ENCODE data around the gene GPC1.
"Not testable (repeated sequence)": the region's sequence is repeated elsewhere in the genome, so short reads cannot be mapped to it uniquely, and the experiment has no call there.

GPC1 gene

GRCh38 chr2:240435457-240435947 is at the start of gene GPC1:
Gene GPC1, plus strand, starts transcription at chr2:240435663. Its CDS starts 256 bp downstream, at chr2:240435919.
- Histone ChIP-seq H3K27me3 (ENCODE audit: control insufficient read depth, insufficient read depth, low read length) (peaks cover 46% of the 10 kb centered on the region), H3K27ac (ENCODE audit: low read depth, low read length) (no peak within 1 kb of the TSS), H3K9ac (ENCODE audit: low read length) (peak within 1 kb of the TSS; percentile 36), H3K4me3 (ENCODE audit: low read depth, low read length) (peak within 1 kb of the TSS; percentile 73), H3K36me3 (ENCODE audit: control insufficient read depth, insufficient read depth, low read length) (no peaks in the 10 kb centered on the region), H3K9me3 (ENCODE audit: control insufficient read depth, insufficient read depth, low read depth, low read length) (no peaks in the 10 kb centered on the region), H3K4me1 (ENCODE audit: control insufficient read depth, insufficient read depth, low read length) (peaks cover 24% of the 10 kb centered on the region; the same call in 1 of the 2 replicates)

- Histone ChIP-seq H3K9me3 (ENCODE audit: control insufficient read depth, insufficient read depth, low read depth, low read length) (no peaks in the 10 kb centered on the region), H3K4me1 (ENCODE audit: control insufficient read depth, insufficient read depth, low read length) (peaks cover 7% of the 10 kb centered on the region; the same call in 1 of the 2 replicates), H3K9ac (ENCODE audit: low read length) (no peak overlapping the region), H3K4me3 (ENCODE audit: low read depth, low read length) (no peak overlapping the region), H3K36me3 (ENCODE audit: control insufficient read depth, insufficient read depth, low read length) (no peaks in the 10 kb centered on the region), H3K27ac (ENCODE audit: low read depth, low read length) (no peak overlapping the region), H3K27me3 (ENCODE audit: control insufficient read depth, insufficient read depth, low read length) (peaks cover 3% of the 10 kb centered on the region; the same call in 1 of the 2 replicates)
Observed at GRCh38 chr2:240386326-240386725, 49.1 kb upstream of the GPC1 start.

GRCh38 chr2:240386743-240387142 is 48.7 kb upstream of the GPC1 start:
- H3K9ac ChIP-seq (ENCODE audit: low read length); H3K27me3 ChIP-seq (ENCODE audit: control insufficient read depth, insufficient read depth, low read length); H3K4me3 ChIP-seq (ENCODE audit: low read depth, low read length); H3K9me3 ChIP-seq (ENCODE audit: control insufficient read depth, insufficient read depth, low read depth, low read length); H3K36me3 ChIP-seq (ENCODE audit: control insufficient read depth, insufficient read depth, low read length); H3K27ac ChIP-seq (ENCODE audit: low read depth, low read length); H3K4me1 ChIP-seq (ENCODE audit: control insufficient read depth, insufficient read depth, low read length): not testable (repeated sequence)

GRCh38 chr2:240387325-240387668 is 48.2 kb upstream of the GPC1 start:
- no peak overlapping the region for H3K4me3 ChIP-seq (ENCODE audit: low read depth, low read length)
- no peaks in the 10 kb centered on the region for H3K36me3 ChIP-seq (ENCODE audit: control insufficient read depth, insufficient read depth, low read length)
- peaks cover 3% of the 10 kb centered on the region; the same call in 1 of the 2 replicates for H3K27me3 ChIP-seq (ENCODE audit: control insufficient read depth, insufficient read depth, low read length)
- no peaks in the 10 kb centered on the region for H3K9me3 ChIP-seq (ENCODE audit: control insufficient read depth, insufficient read depth, low read depth, low read length)
- peak overlapping the region; percentile 5 for H3K9ac ChIP-seq (ENCODE audit: low read length)
- no peak overlapping the region for H3K27ac ChIP-seq (ENCODE audit: low read depth, low read length)
- H3K4me1 ChIP-seq (ENCODE audit: control insufficient read depth, insufficient read depth, low read length), result peaks cover 9% of the 10 kb centered on the region; the same call in 1 of the 2 replicates

- peaks cover 3% of the 10 kb centered on the region; the same call in 1 of the 2 replicates for H3K27me3 ChIP-seq (ENCODE audit: control insufficient read depth, insufficient read depth, low read length)
- peak overlapping the region; percentile 5 for H3K9ac ChIP-seq (ENCODE audit: low read length)
- no peak overlapping the region for H3K27ac ChIP-seq (ENCODE audit: low read depth, low read length)
- H3K4me1 ChIP-seq (ENCODE audit: control insufficient read depth, insufficient read depth, low read length), result peaks cover 13% of the 10 kb centered on the region; the same call in 1 of the 2 replicates
- no peaks in the 10 kb centered on the region for H3K36me3 ChIP-seq (ENCODE audit: control insufficient read depth, insufficient read depth, low read length)
- H3K9me3 ChIP-seq (ENCODE audit: control insufficient read depth, insufficient read depth, low read depth, low read length), result no peaks in the 10 kb centered on the region
- no peak overlapping the region for H3K4me3 ChIP-seq (ENCODE audit: low read depth, low read length)
Observed at GRCh38 chr2:240387669-240388358, 47.6 kb upstream of the GPC1 start.

GRCh38 chr2:240388471-240389301 is 46.8 kb upstream of the GPC1 start:
- Histone ChIP-seq H3K27me3 (ENCODE audit: control insufficient read depth, insufficient read depth, low read length) (no peaks in the 10 kb centered on the region), H3K27ac (ENCODE audit: low read depth, low read length) (no peak overlapping the region), H3K4me1 (ENCODE audit: control insufficient read depth, insufficient read depth, low read length) (peaks cover 16% of the 10 kb centered on the region; the same call in 1 of the 2 replicates), H3K9me3 (ENCODE audit: control insufficient read depth, insufficient read depth, low read depth, low read length) (no peaks in the 10 kb centered on the region), H3K4me3 (ENCODE audit: low read depth, low read length) (no peak overlapping the region), H3K9ac (ENCODE audit: low read length) (no peak overlapping the region), H3K36me3 (ENCODE audit: control insufficient read depth, insufficient read depth, low read length) (no peaks in the 10 kb centered on the region)

- H3K9ac ChIP-seq (ENCODE audit: low read length), result no peak overlapping the region
- H3K27ac ChIP-seq (ENCODE audit: low read depth, low read length), result no peak overlapping the region
- no peaks in the 10 kb centered on the region for H3K36me3 ChIP-seq (ENCODE audit: control insufficient read depth, insufficient read depth, low read length)
- no peak overlapping the region for H3K4me3 ChIP-seq (ENCODE audit: low read depth, low read length)
- H3K4me1 ChIP-seq (ENCODE audit: control insufficient read depth, insufficient read depth, low read length), result peaks cover 16% of the 10 kb centered on the region; the same call in 1 of the 2 replicates
- H3K27me3 ChIP-seq (ENCODE audit: control insufficient read depth, insufficient read depth, low read length), result no peaks in the 10 kb centered on the region
- no peaks in the 10 kb centered on the region for H3K9me3 ChIP-seq (ENCODE audit: control insufficient read depth, insufficient read depth, low read depth, low read length)
Observed at GRCh38 chr2:240389302-240389805, 46.1 kb upstream of the GPC1 start.

- Histone ChIP-seq H3K4me3 (ENCODE audit: low read depth, low read length) (no peak overlapping the region), H3K27ac (ENCODE audit: low read depth, low read length) (no peak overlapping the region)
Observed at GRCh38 chr2:240390091-240391073, 45.1 kb upstream of the GPC1 start.

GRCh38 chr2:240391111-240392051 is 44.1 kb upstream of the GPC1 start:
- Histone ChIP-seq H3K27me3 (ENCODE audit: control insufficient read depth, insufficient read depth, low read length) (no peaks in the 10 kb centered on the region), H3K27ac (ENCODE audit: low read depth, low read length) (no peak overlapping the region), H3K4me3 (ENCODE audit: low read depth, low read length) (no peak overlapping the region), H3K9me3 (ENCODE audit: control insufficient read depth, insufficient read depth, low read depth, low read length) (no peaks in the 10 kb centered on the region), H3K9ac (ENCODE audit: low read length) (no peak overlapping the region), H3K36me3 (ENCODE audit: control insufficient read depth, insufficient read depth, low read length) (no peaks in the 10 kb centered on the region), H3K4me1 (ENCODE audit: control insufficient read depth, insufficient read depth, low read length) (peaks cover 16% of the 10 kb centered on the region; the same call in 1 of the 2 replicates)

More at GRCh38 chr2:240390091-240391073, 45.1 kb upstream of the GPC1 start:
- peaks cover 16% of the 10 kb centered on the region; the same call in 1 of the 2 replicates for H3K4me1 ChIP-seq (ENCODE audit: control insufficient read depth, insufficient read depth, low read length)
- no peaks in the 10 kb centered on the region for H3K9me3 ChIP-seq (ENCODE audit: control insufficient read depth, insufficient read depth, low read depth, low read length)
- no peak overlapping the region for H3K9ac ChIP-seq (ENCODE audit: low read length)
- no peaks in the 10 kb centered on the region for H3K27me3 ChIP-seq (ENCODE audit: control insufficient read depth, insufficient read depth, low read length)
- H3K36me3 ChIP-seq (ENCODE audit: control insufficient read depth, insufficient read depth, low read length), result no peaks in the 10 kb centered on the region

Measured in HUES6 (cell line).